HG02943 (cell line): ENCODE results near the gene RBM15.
A peak's percentile ranks its signal among the peaks of the same experiment; 100 is the strongest.

Experiments used
- ATAC-seq: cut with Tn5 transposase; IDR thresholded peaks from one replicate; pipeline ENCODE4 v1.9.1; 2021; ENCODE audit warnings: mild to moderate bottlenecking, low read depth, moderate library complexity; ENCODE audit not compliant: unreplicated experiment

The RBM15 gene

GRCh38 chr1:110338886-110339406, at the start of gene RBM15:
RBM15 (plus strand) TSS chr1:110339377; CDS start chr1:110339406, 29 bp downstream.
- ATAC-seq: peak; percentile 73

DNA sequence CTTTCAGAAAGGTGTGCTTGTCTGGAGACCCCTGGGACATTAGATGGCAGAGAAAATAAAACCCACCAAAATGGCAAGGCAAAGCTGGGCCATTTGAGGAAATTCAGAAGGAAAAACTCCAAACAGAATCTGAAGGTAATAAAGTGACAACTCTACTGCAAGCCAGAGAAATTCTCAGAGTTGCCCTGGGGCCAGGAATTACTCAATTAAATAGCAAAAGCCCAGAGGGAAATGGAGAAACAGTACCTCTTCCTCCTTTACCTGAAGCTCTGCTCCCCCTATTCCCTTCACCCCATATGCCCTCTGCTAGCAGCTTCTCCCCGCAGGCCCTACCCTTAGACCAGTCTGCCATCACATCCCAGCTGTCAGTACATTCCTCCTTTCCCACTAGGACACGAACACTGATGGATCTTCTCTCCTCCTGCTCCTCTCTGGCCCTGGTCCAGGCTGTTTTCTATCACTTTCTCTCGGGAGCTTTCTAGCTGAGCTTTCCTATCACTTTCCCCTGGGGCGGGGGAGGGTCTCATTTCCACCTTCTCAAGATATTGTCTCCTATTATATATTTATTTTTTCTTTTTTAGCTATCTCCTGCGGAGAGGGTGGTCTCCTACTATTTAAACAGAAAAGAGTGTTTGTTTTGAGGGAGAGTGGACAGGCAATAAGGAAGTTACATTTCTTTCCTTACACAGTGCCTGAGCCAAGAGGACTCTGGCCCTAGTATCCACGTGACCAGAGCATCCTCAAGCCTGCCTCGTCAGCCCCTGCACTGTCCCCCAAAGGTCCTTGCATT, 47.7 kb upstream of the RBM15 start:
- ATAC-seq: no peak

DNA sequence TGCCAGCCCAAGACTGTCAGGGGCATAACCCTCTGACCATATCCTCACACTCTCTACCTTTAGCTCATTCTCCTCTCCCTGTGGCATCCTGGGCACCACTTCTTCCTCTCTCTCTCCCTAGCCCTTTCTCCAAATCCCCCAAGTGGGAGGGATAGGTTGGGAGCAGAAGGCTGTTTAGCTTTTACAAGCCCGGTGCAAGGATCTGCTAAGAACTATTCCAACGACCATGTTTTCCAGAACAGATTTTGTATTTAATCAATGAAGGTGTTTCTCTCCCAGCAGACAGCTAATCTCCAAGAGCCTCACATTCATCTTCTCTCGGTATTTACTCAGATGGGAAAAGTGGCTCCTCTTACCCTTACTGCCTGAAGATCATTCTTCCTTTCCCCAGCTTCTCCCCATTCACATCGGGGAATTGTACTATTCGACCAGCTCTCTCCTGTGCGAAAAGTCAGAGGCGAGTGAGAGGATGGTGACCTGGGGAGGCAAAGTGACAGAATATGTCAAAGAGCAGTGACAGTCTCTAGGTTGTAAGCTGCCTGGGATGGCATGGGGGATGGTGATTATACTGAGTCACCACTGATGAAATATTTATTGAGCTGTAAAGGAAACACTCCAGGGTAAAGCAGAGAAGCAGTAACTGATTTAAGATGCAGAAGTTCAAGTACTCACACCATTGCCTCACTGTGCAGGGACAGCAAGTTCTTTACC, 47.0 kb upstream of the RBM15 start:
- no peak for ATAC-seq

GRCh38 chr1:110293601-110294104, 45.5 kb upstream of the RBM15 start:
- ATAC-seq: no peak

GRCh38 chr1:110294308-110294707, 44.9 kb upstream of the RBM15 start:
- no peak for ATAC-seq

DNA sequence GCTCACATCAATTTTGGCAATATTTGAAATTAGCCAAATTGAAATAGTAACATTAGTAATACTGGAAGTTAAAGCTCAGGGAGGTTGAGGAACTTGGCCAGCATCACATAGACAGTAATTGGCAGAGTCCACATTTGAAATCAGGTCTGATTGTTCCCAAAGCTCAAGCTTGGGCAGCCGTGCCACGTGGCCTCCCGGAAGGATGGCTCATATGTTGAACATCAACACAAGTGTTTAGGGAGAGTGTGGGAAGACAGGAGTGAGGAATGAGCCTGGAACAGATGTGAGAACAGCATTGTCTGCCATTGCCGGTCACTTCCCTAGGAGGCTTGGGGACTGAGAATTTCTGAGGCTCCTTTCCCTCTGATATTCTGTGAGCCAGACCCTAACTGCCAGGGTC, 40.2 kb upstream of the RBM15 start:
- no peak for ATAC-seq

GRCh38 chr1:110300412-110301085, 38.6 kb upstream of the RBM15 start:
- ATAC-seq: no peak

GRCh38 chr1:110302836-110303235, 36.3 kb upstream of the RBM15 start:
- ATAC-seq: no peak

- no peak for ATAC-seq
Measured at GRCh38 chr1:110305900-110306420, 33.2 kb upstream of the RBM15 start.

DNA sequence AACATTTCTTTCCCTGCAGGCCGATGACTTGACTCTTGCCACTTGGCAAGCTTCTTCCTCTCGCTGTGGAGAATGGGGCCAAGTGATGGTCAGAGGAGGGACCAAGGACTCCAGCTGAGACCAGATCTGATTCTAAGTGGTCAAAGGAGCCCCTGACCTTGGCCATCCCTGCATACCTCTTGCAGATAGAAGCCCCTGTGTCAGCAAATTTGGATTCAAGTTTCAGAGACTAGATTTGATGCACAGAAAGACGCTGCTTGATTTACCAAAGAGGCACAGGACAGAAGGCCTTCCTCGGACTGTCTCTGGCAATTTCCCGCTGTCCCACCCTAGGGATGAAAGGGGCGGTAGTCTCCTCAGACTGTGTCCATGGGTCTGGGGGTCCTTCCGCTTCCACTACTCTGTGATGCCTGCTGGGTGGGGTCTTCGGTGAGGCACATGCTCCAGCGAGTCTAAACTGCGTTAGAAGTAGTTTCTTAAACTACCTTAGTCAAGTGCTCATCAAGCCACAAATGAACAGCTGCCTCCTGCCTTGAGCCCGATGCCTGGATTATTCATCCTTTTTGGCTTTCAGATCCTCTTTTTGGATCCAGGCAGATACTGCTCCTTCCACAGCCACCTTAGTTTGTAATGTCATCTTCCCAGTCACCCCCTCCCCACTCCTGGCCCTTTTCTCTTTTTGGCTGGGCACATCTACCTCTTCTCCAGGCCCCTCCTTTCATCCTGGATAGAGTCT, 31.8 kb upstream of the RBM15 start:
- ATAC-seq: no peak

GRCh38 chr1:110308247-110308646, 30.9 kb upstream of the RBM15 start:
- no peak for ATAC-seq

GRCh38 chr1:110309139-110309538, 30.0 kb upstream of the RBM15 start:
- no peak for ATAC-seq

- ATAC-seq: no peak
Measured at GRCh38 chr1:110309767-110310166, 29.4 kb upstream of the RBM15 start.

DNA sequence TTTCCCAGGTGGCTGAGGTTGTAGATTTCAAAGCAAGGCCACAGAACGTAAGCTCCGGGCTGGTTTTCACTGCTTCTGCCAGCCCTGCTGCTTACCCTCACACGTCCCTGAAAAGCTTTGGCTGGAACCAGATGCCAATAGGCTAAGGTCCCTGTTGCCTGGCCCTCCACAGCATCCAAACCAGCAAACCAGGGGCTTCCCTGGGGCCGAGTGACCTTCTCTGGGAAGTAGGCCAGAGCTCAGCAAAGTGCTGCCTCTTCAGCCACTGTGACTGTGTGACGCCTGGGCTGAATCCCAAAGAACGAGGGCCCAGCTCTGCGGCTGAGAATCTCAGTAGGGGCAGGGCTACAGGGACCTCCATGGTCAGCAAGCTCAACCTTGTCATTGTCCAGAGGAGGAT, 28.9 kb upstream of the RBM15 start:
- no peak for ATAC-seq

- no peak for ATAC-seq
Measured at GRCh38 chr1:110312188-110313121, 26.7 kb upstream of the RBM15 start.

DNA sequence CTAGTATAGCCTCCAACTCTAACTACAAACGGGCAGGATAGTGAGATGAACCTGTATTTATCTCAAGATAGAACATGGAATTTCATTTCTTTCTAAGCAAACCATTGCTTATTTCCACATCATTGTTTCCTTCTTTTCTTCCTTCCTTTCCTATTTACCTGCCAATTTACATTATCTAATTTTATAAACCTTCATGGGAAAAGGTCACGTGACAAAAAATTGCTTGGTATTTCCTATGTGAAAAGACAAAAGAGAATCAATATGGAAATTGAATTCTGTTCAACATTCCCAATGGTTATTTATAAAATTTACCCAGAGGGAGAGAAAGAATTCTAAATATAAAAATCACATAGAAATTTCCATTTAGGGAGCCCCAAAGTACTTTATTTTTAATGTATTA, 22.4 kb upstream of the RBM15 start:
- no peak for ATAC-seq

GRCh38 chr1:110318046-110318445, 21.1 kb upstream of the RBM15 start:
- ATAC-seq: no peak

DNA sequence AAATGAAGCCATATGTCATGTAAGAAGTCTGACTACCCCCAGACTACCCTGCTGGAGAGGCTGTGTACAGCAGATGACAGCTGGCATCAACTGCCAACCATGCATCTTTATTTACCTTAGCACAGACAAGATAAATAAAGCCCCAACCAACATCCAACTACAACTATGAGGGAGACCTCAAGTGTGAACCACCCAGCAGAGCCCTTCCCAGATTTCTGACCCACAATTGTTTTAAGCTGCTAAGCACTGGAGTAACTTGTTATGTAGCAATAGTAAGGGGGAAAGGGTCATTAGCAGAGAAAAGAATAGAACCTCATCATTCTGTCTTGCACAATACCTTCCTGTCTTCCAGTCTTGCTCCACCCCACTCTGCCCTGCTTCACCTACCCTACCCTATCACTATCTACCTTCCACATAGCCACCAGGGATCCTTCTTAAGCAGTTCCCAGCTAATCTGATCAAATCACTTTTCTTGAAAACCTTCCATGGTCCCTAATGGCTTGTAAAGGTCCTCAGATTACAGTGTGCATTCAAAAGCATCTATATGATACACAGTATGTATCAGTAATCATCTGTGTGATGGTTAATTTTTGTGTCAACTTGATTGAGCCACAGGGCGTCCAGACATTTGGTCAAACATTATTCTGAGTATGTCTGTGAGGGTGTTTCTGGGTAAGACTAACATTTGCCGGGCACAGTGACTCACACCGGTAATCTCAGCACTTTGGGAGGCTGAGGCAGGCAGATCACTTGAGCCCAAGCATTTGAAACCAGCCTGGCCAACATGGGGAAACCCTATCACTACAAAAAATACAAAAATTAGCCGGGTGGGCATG, 19.6 kb upstream of the RBM15 start:
- ATAC-seq: no peak
